Measurements from ENCODE around the gene TCF4. TPM values are rescaled to one million over a fixed set of nuclear protein-coding genes. Genes with fewer than 3 reads are reported as not detected.

TCF4 gene
- polyA plus RNA-seq, 3 donors, result 67.7 to 81.1 (median 69.2) TPM

GRCh38 chr18:55587418-55588110 is 428 bp downstream of the TCF4 start:
- DNase-seq (ENCODE audit: low read depth in 3 of 3, low spot score in 2 of 3), result no peak

DNA sequence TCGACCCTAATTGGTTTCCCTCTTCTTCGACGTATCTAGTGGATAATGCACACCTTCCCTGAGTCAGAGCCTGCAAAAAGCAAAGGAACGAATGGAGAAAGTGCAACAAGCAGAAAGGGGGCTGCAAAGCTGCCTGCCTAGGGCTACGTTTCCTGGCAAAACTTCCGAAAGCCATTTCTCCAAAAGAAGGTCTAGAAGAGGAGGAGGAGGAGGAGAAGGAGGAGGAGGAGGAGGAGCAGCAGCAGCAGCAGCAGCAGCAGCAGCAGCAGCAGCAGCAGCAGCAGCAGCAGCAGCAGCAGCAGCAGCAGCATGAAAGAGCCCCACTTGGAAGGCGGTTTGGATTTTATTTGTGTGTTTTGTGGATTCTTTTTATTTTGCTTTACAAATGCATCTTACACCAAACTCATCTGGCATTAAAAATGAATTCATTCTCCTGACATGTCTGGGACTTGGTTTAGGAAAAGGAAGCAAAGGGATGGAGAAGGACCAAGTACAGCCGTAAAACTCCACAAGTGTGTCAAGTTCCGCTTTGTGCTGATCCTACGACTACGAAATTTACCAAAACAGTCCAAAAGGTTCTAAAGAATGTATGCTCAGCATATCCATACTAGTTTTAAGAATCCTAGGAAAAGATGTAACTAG is 2.0 kb downstream of the TCF4 start:
- peak in 2 of 3 donors; percentile 30 to 43 for DNase-seq (ENCODE audit: low read depth in 3 of 3, low spot score in 2 of 3)

DNA sequence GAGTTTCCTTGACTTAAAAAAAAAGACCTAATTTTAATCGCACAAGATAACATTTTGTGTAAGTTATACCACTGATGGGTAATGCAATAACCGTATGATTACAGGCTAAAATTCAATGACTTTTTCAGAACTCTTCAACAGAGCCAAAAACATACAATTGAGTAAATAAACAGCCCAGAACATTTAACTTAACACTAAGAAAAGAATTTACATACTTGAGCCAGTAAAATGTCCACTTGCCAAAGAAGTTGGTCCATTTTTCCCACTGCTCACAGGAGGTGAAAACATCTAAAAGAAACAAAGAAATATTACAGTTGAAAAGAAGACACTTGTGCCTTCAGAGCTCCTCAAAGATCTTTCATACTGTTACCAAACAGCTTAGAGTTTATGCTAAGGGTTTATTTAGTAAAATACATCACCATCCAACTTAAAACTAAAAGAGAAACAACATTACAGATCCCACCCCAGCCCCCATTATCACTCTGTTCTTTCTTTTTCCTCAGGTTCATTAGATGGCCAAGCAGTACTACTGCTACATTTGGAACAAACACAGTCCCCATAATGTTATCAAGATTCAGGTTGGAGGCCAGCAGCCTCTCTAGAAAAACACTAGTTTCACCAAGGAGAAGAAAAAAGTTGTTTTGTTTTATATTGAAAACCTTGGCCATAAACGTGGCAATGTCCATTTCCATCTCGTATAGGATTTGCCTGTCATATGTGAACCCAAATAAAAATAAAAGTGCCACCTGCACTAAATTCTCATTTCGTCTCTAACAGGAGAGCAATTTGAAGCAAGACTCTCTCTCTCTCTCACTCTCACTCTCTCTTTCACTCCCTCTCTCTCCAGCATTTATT is 2.7 kb downstream of the TCF4 start:
- no peak for DNase-seq (ENCODE audit: low read depth in 3 of 3, low spot score in 2 of 3)

DNA sequence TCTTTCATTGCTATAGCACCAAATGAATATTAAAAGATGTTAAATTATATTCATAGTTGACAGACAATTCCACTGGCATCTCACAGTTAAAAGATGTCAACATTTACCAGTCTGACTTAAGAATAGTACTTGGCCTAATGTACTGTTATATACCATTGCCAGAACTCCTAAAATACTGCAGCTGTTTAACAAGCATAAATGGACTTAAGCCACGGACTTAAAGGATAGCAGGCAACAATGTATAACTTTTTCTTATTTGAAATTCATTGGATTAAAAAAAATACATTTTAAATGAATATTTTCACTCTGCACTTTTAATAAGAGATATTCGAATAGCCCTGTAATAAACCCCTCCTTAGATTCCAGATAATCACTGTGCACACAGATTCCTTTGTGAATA is 3.8 kb downstream of the TCF4 start:
- DNase-seq (ENCODE audit: low read depth in 3 of 3, low spot score in 2 of 3), result no peak

DNA sequence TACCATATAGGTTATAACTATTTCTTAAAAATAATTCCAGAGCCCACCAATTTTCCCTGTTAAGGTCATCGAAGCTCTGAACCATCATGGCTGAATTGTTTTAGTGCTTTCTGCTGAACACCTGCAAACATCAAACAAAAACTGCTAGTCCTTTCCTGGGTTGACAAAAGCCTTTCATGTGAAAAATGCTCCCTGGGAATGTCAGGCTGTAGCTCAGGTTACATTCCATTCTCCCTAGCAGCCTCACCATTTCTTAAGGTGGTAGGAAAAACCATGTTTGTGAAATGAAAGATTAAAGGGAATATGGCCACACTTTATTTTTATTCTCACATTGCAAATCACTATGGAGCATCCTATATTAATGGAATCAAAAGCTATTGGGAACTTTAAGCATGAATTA is 5.7 kb downstream of the TCF4 start:
- DNase-seq (ENCODE audit: low read depth in 3 of 3, low spot score in 2 of 3), result peak in 1 of 3 donors; percentile 61

DNA sequence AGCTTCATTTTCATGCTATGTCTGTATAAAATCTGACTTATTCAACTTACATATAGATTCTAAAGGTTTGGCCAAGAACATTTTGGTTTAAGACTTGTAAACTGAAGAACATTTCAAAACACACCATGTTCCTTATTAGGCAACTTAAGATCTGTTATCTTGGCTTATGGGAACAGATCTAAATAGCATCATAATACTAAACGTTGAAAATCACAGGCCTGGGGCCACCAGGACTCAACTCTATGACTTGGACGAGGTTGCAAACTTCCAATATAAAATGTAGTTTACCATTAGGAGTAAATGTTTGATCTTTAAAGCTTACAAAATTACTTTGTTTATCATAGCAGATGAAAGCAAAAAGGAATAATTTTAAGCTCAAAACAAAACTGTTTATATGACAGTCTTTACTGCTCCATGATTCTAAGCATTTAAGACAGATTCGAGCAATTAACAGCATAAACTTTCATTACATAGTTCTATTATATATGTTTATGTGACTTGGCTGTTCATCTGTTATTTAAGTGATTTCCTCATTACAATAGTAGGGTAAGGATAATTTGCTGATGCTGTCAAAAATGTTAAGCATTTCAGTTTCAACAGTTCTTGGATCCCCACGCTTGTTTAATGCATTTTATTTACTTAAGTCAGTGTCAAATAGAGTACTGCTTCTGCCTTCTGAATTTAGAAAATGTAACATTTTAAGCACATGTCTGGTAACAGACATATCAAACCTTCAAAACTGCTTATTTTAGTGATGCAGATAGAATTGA is 8.3 kb downstream of the TCF4 start:
- DNase-seq (ENCODE audit: low read depth in 3 of 3, low spot score in 2 of 3), result no peak

GRCh38 chr18:55577812-55578539 is 10.0 kb downstream of the TCF4 start:
- DNase-seq (ENCODE audit: low read depth in 3 of 3, low spot score in 2 of 3), result no peak

DNA sequence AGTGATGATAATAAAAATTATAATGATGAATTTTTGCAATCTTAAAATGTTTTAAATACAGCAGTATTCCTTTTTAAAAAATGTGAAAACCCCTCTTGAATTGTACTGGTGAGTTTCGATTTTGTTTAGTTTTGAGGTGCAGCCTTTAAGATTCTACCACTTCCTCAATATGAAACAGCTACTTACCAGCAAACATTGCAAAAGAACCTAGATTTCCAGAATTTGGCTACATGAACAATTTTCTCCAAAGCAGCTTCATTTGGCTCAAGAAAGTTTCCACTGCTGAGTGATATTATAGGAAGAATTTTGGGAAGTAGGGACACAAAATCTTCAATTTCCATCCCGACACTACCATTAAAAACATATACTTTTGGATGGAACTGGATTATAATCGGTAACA is 12.0 kb downstream of the TCF4 start:
- DNase-seq (ENCODE audit: low read depth in 3 of 3, low spot score in 2 of 3), result no peak

DNA sequence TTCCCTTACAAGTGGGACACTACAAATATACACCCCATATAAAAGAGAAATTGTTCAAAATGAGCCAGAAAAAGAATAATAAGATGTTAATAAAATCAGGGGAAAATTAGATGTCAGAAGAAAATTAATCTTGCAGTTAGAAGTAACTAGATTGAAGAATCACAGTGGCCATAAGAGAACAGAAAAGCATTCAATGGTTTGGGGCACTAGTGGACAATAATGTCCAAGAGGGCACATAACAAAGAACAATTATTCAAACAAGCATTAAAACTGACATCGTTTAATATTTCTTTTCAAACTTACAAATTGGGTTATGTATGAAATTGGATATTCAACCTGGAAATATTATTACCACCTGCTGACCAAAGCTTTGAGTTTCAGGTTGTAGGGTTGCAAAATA is 12.9 kb downstream of the TCF4 start:
- no peak for DNase-seq (ENCODE audit: low read depth in 3 of 3, low spot score in 2 of 3)

DNA sequence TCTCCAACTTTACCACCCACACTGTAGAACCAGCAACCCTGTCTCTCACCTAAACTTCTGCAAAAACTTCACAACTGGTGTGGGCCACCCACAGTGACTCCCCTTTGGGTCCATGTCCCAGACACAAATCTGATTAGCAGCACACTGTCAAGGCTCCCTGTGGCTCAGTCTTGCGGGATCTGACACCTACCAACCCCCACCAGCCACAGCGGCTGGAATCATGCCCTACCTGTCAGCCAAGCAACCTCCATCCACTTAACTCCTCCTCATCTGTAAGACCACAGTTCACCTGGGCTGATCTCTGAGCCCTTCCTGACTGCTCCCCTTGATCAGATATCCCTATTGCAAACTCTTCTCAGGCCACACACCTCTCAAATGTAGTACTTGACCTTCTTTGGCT is 14.6 kb downstream of the TCF4 start:
- DNase-seq (ENCODE audit: low read depth in 3 of 3, low spot score in 2 of 3), result no peak

DNA sequence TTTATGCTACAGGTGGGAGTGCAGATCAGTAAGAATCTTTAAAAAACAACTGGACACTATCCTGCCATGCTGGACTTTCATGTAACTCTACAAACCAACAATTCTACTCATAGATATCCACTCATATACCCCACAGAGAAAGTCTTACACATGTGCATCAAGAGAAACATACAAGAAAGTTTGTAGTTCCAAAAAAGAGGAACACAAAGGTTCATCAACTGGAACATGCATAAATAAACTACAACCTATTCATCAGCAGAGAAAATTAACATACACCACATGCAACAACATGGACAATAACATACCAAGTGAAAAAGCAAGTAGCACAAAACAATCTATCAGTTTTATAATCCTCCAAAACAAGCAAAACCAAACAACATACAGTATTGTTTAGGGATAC is 17.0 kb downstream of the TCF4 start:
- DNase-seq (ENCODE audit: low read depth in 3 of 3, low spot score in 2 of 3), result no peak

DNA sequence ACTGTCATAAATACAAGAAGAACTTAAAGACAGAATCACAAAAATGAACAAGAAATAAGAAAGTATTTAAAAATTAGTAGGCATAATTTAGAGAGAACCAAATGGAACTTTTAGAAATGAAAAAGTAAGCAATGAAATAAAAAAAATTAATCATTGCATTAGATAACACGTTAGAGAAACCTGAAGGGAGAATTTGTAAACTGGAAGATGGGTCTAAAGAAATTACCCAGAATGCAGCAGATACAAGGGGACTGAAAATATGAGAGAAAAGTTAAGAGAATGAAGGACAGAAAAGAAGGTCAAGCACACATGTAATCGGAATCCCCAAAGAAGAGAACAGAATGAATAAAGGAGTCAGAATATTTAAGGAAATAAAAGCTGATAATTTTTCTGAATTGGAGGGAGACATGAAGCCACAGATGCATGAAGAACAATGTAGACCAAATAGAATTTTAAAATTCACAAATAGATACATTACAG is 21.5 kb downstream of the TCF4 start:
- DNase-seq (ENCODE audit: low read depth in 3 of 3, low spot score in 2 of 3), result no peak

GRCh38 chr18:55559739-55560138 is 28.3 kb downstream of the TCF4 start:
- DNase-seq (ENCODE audit: low read depth in 3 of 3, low spot score in 2 of 3), result no peak

- no peak for DNase-seq (ENCODE audit: low read depth in 3 of 3, low spot score in 2 of 3)
These were observed 30.8 kb downstream of the TCF4 start for GRCh38 chr18:55557211-55557610.

- DNase-seq (ENCODE audit: low read depth in 3 of 3, low spot score in 2 of 3), result no peak
These were observed 32.5 kb downstream of the TCF4 start for GRCh38 chr18:55555395-55556027.

- DNase-seq (ENCODE audit: low read depth in 3 of 3, low spot score in 2 of 3), result no peak
These were observed 35.3 kb downstream of the TCF4 start for GRCh38 chr18:55552526-55553189.

DNA sequence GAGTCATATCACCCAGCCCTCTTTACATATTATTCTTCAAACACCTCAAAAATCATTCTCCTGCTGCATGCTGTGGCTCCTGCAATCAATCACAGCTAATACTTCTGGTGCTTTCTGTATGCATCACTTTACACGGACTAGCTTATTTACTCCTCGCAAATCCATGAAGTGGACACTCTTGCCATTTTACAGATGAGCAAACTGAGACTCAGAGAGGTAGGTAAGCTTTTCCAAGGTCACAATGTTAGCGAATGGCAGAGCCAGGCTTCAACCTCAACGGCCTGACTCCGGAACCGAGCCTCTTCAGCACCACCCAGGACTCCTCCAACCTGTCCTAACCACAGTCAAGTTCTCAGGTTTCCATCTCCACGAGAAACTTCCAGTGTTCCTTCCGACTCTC is 36.8 kb downstream of the TCF4 start:
- no peak for DNase-seq (ENCODE audit: low read depth in 3 of 3, low spot score in 2 of 3)

GRCh38 chr18:55550471-55550870 is 37.5 kb downstream of the TCF4 start:
- DNase-seq (ENCODE audit: low read depth in 3 of 3, low spot score in 2 of 3), result no peak

DNA sequence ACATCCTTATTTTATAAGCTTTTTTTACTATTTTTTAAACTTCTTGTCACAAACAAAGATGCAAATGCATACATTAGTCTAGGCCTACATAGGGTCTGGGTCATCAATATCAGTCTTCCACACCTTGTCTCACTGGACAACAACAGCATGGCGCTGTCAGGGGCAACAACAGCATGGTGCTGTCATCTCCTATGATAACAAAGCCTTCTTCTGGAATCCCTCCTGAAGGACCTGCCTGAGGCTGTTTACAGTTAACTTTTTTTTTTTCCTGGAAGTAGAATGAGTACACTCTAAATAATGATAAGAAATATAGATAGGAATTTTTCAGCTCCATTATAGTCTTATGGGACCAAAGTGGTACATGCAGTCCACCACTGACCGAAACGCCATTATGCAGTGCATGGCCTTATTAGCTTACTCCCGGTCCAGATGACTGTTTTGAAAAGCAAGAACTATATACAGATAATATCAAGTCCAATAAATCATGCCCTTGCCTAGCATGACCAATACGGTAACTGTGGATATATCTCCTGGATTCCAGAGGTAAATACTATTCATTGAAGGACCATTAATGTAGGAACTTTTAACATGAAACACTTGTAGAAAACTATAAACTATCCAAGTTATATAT is 38.4 kb downstream of the TCF4 start:
- no peak for DNase-seq (ENCODE audit: low read depth in 3 of 3, low spot score in 2 of 3)

Measured in right renal cortex interstitium (tissue), 3 donors.